ENCODE data around the gene AHNAK. TPM values are rescaled to one million over a fixed set of nuclear protein-coding genes. Genes with fewer than 3 reads are reported as not detected.

The AHNAK gene
- polyA plus RNA-seq, 6 donors from 2014 or later: 2.0 to 45.3 (median 15.9) TPM

DNA sequence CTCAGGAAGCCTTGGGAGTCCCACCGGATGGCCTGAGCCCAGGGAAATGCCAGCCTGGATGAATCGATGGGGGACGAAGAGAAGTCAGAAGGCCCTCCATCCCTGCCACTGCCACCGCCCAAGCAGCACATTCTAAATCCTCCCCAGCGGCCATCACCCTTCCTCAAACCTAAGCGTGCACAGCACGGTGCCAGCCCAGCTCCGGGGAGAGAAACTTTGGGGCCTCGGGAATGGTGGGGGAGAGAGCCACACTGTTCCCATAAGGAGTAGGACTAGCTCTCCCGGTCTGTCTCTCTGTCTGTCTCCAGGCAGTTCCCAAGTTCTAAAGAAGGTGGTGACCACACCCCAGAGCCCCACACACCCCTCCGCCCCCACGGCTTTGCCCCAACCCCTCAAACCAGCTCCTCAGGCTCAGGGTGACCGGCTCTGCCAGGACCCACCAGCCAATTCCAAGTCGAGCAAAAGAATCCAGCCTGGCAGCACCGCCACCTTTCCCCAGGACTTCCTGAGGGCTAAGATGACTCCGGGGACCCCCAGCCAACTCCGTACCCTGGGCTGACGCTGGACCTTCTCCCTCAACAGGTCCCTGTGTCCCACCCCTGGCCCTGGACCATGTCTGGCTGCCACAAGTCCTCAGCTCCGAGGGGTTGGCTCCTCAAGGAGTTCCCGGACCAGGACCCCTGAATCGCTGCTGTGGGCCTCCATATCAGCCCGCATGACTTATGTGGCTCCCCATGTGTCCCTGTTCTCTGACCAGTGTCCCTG, 2.7 kb downstream of the AHNAK start:
- DNase-seq (no peak), ATAC-seq (ENCODE audit: low read depth in 2 of 2) (no peak)
- H3K4me3 Mint-ChIP-seq: peak overlapping the region; percentile 77 to 97 (median 94)
- no peaks in the 10 kb centered on the region for H3K9me3 Mint-ChIP-seq
- H3K27me3 Mint-ChIP-seq: no peaks in the 10 kb centered on the region
- H3K27ac Mint-ChIP-seq: peak overlapping the region; percentile 66 to 99 (median 95)
- peaks cover 70 to 78% (median 71%) of the 10 kb centered on the region in 3 donors for H3K4me1 Mint-ChIP-seq
- no peaks in the 10 kb centered on the region for H3K36me3 Mint-ChIP-seq

GRCh38 chr11:62542750-62543567, 3.6 kb downstream of the AHNAK start:
- peak overlapping the region; percentile 92 to 99 (median 96) for H3K27ac Mint-ChIP-seq
- H3K9me3 Mint-ChIP-seq: no peaks in the 10 kb centered on the region
- peak overlapping the region; percentile 77 to 96 (median 92) for H3K4me3 Mint-ChIP-seq
- H3K36me3 Mint-ChIP-seq: no peaks in the 10 kb centered on the region
- peak; percentile 71 for DNase-seq
- H3K4me1 Mint-ChIP-seq: peaks cover 73 to 81% (median 76%) of the 10 kb centered on the region in 3 donors
- no peaks in the 10 kb centered on the region for H3K27me3 Mint-ChIP-seq
- ATAC-seq (ENCODE audit: low read depth in 2 of 2): peak; percentile 20 to 23

GRCh38 chr11:62542111-62542745, 4.4 kb downstream of the AHNAK start:
- H3K27me3 Mint-ChIP-seq: no peaks in the 10 kb centered on the region
- H3K4me3 Mint-ChIP-seq: peak overlapping the region; percentile 35 to 96 (median 88)
- H3K36me3 Mint-ChIP-seq: no peaks in the 10 kb centered on the region
- peaks cover 66 to 77% (median 69%) of the 10 kb centered on the region in 3 donors for H3K4me1 Mint-ChIP-seq
- DNase-seq (no peak), ATAC-seq (ENCODE audit: low read depth in 2 of 2) (no peak)
- peak overlapping the region; percentile 92 to 99 (median 96) for H3K27ac Mint-ChIP-seq
- H3K9me3 Mint-ChIP-seq: no peaks in the 10 kb centered on the region

DNA sequence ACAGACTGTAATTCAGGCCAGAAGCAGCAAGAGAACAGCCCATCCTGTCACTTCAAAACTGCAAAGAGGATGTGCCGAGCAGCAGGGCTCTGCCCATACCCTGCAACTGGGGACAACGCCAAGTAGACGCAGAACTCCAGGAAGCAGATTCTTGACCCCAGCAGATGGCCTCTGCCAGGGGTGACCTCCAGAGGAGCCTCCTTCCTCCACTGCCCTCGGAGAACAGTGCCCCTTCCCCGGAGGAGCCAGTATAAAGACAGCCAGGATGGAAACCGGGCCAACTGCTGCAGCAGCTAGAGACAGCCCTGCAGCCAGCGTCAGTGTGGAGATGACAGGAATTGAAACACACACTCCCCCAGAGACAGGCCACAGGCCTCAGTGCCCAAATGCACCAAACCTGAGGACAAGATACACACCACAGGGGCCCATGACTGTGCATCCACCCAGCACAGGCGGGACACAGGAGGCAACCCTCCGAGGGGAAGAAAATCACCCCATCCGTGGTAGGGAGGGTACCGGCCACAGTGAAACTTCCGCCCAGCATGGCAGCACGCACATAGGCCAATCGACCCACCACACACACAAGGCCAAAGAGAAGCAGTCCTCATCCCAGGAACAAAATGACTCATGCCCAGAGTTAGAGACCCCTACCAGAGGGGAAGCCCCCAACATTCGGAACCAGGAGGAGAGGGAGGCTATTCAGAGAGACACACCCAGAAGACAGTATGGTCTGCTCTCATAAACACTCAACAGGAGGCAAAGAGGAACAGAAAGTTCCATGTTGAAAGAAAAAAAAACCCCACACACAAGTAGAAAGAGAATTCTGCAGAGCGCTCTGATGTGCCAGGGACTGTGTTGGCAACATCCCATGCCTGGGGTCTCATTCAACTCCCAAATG, 5.6 kb downstream of the AHNAK start:
- peaks cover 0 to 7% of the 10 kb centered on the region in 2 donors for H3K36me3 Mint-ChIP-seq
- peak overlapping the region; percentile 77 to 96 (median 92) for H3K4me3 Mint-ChIP-seq
- no peaks in the 10 kb centered on the region for H3K27me3 Mint-ChIP-seq
- peak; percentile 50 to 53 for ATAC-seq (ENCODE audit: low read depth in 2 of 2)
- H3K4me1 Mint-ChIP-seq: peaks cover 68 to 77% (median 72%) of the 10 kb centered on the region in 3 donors
- peak overlapping the region; percentile 92 to 99 (median 96) for H3K27ac Mint-ChIP-seq
- H3K9me3 Mint-ChIP-seq: no peaks in the 10 kb centered on the region
- DNase-seq: peak; percentile 69

DNA sequence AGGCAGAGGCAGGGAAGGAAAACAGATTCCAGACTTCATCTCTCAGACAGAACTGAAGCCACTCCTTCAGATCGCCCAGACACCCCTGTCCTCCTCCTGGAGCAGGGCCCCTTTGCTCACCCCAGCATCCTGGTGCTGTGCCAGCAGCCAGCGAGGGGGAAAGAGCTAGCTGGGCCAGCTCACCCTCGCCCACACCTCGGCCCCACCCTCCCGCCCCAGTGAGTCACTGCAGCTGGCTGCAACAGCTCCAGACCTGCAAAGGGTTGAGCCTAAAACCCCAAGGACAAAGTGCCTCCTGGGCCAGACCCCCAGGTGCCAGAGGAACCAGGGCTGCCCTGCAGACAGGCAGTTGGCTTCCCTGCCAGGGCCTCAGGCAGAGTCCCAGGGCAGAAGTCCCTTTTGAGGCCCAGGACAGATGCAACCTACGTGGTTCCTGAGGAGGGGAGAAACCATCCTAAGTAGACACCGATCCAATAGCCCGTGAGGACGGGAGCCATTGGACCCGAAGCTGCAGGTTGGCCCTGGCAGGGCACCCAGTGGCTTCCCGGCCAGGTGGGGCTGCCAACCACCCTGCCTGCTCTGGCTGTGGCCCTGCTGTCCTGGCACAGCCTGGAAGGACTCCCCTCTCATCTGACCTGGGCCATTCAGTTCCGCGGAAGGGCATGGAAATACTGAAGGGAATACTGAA, 7.2 kb downstream of the AHNAK start:
- no peak for DNase-seq

GRCh38 chr11:62538470-62539237, 8.0 kb downstream of the AHNAK start:
- H3K27ac Mint-ChIP-seq: peak overlapping the region; percentile 30 to 82 (median 76)
- no peaks in the 10 kb centered on the region for H3K9me3 Mint-ChIP-seq
- H3K27me3 Mint-ChIP-seq: no peaks in the 10 kb centered on the region
- peaks cover 53 to 58% (median 58%) of the 10 kb centered on the region in 3 donors for H3K4me1 Mint-ChIP-seq
- H3K36me3 Mint-ChIP-seq: peaks cover 5 to 17% of the 10 kb centered on the region in 2 donors
- no peak for DNase-seq
- H3K4me3 Mint-ChIP-seq: peak overlapping the region; percentile 38 to 84 (median 63)
- no peak for ATAC-seq (ENCODE audit: low read depth in 2 of 2)

More for the DNA sequence above, 7.2 kb downstream of the AHNAK start:
- Mint-ChIP-seq H3K27me3 (no peaks in the 10 kb centered on the region), H3K9me3 (no peaks in the 10 kb centered on the region), H3K4me3 (peak overlapping the region; percentile 42 to 93 (median 64)), H3K4me1 (peaks cover 60 to 65% (median 65%) of the 10 kb centered on the region in 3 donors), H3K27ac (peak overlapping the region in 4 of 6 donors; percentile 80 to 88 (median 82)), H3K36me3 (peaks cover 5 to 16% of the 10 kb centered on the region in 2 donors)
- ATAC-seq (ENCODE audit: low read depth in 2 of 2): no peak

GRCh38 chr11:62536301-62536957, 10.2 kb downstream of the AHNAK start:
- no peaks in the 10 kb centered on the region for H3K9me3 Mint-ChIP-seq
- peak overlapping the region in 2 of 8 donors; percentile 15 to 34 for H3K4me3 Mint-ChIP-seq
- DNase-seq (no peak), ATAC-seq (ENCODE audit: low read depth in 2 of 2) (no peak)
- H3K27ac Mint-ChIP-seq: peak overlapping the region in 2 of 6 donors; percentile 76 to 84
- H3K4me1 Mint-ChIP-seq: peaks cover 36 to 37% (median 36%) of the 10 kb centered on the region in 3 donors
- no peaks in the 10 kb centered on the region for H3K27me3 Mint-ChIP-seq
- peaks cover 15 to 34% of the 10 kb centered on the region in 2 donors for H3K36me3 Mint-ChIP-seq

DNA sequence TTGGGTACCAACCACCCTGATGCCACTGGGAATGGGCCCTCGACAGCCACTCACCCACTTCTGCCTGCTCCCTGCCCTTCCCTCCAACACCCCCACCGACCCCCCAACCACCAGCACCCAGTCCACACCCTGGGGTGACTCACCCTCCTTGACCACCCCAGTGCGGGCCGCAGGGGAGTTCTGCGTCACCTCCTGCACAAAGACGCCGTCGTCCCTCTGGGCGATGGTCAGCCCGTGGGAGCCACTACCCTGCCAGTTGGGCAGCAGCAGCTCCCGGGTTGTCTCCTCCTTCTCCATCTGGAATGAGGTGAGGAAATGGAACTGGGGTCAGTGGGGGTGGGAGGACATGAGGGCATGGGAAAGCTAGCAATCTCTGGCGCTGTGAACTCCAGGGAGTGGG, 10.8 kb downstream of the AHNAK start:
- ATAC-seq (ENCODE audit: low read depth in 2 of 2) (no peak), DNase-seq (no peak)
- H3K4me3 Mint-ChIP-seq: no peak overlapping the region
- peaks cover 15 to 39% of the 10 kb centered on the region in 2 donors for H3K36me3 Mint-ChIP-seq
- peak overlapping the region in 2 of 6 donors; percentile 84 to 90 for H3K27ac Mint-ChIP-seq
- no peaks in the 10 kb centered on the region for H3K9me3 Mint-ChIP-seq
- peaks cover 30 to 31% (median 30%) of the 10 kb centered on the region in 3 donors for H3K4me1 Mint-ChIP-seq
- no peaks in the 10 kb centered on the region for H3K27me3 Mint-ChIP-seq

- H3K36me3 Mint-ChIP-seq: peaks cover 15 to 39% of the 10 kb centered on the region in 2 donors
- H3K27ac Mint-ChIP-seq: peak overlapping the region in 2 of 6 donors; percentile 84 to 97
- no peak for DNase-seq
- no peak for ATAC-seq (ENCODE audit: low read depth in 2 of 2)
- H3K27me3 Mint-ChIP-seq: no peaks in the 10 kb centered on the region
- H3K4me1 Mint-ChIP-seq: peaks cover 22 to 26% (median 25%) of the 10 kb centered on the region in 3 donors
- H3K9me3 Mint-ChIP-seq: no peaks in the 10 kb centered on the region
- H3K4me3 Mint-ChIP-seq: peak overlapping the region in 1 of 8 donors; percentile 2
Observed at GRCh38 chr11:62534779-62535545, 11.6 kb downstream of the AHNAK start.

- Mint-ChIP-seq H3K27ac (peak overlapping the region in 3 of 6 donors; percentile 71 to 84 (median 72)), H3K4me3 (no peak overlapping the region), H3K27me3 (no peaks in the 10 kb centered on the region), H3K4me1 (peaks cover 2 to 19% (median 14%) of the 10 kb centered on the region in 3 donors), H3K36me3 (peaks cover 31 to 53% of the 10 kb centered on the region in 2 donors), H3K9me3 (no peaks in the 10 kb centered on the region)
- ATAC-seq (ENCODE audit: low read depth in 2 of 2): no peak
- no peak for DNase-seq
Observed at GRCh38 chr11:62532096-62532495, 14.5 kb downstream of the AHNAK start.
